Hippocampal formation (tissue), 2 donors: ENCODE results near the gene KNDC1.
"Not testable (repeated sequence)": the region's sequence is repeated elsewhere in the genome, so short reads cannot be mapped to it uniquely, and the experiment has no call there.

Experiments used
- DNase-seq, 2 donors: peaks; one replicate each; lab custom pipeline; 2025; lab: John Stamatoyannopoulos, UW

KNDC1 gene

DNA sequence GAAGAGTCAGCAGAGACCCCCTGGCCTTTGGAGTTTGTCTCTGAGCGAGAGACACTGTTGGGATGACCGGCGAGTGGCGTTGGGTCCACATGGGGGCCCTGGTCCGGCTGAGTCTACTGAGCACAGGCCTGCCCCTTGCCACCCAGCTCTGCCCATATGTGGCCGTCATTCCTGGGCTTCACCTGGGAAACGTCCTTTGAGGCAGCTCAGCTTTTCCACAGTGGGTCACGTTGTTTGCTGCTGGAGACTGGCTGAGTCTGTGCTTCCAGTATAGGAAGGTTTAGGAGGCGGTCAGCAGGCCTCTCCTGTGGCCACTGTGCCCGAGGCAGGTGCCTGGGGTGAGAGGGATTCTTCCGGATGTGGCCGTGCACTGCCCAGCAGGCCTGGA, 99.6 kb downstream of the KNDC1 start:
- DNase-seq = no peak

DNA sequence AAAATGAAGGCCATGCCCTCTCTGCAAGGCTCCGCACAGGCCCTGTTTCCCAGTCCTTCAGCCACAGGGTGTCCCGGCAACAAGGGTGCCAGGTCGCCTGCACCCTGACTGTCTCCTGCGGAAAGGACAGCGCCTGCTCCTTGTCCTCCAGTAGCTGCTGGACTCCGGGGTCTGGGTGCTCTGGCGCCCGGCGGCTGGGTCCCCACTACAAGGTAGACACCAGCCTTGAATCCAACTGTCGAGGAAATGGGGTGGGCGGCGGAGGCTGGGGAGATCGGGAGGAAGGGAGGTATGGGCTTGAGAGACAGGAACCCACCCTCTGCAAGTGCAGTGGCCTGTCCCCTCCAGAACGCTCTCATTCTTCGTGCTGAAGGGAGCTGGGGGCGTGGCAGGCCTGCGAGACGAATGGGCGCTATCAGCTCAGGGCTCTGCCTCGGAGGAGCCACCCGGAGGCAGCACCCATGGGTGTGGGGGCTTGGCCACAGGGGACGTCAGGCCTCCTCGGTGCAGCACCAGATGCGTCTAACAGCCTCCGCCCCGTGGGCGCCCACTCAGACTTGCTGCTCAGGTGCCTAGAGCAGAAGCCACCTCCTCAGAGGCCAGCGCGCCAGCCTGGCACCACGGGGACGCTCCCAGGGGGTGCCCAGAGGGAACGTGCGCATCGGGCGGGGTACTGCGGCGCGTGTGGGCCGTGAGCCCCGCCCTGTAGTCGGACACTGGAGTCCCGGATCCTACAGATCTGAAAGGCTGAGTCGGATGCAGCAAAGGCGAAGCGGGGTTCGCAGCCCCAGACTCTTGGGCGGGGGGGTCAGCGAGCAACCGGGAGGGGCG, 101.1 kb downstream of the KNDC1 start:
- DNase-seq = peak in 1 of 2 donors; percentile 41

DNA sequence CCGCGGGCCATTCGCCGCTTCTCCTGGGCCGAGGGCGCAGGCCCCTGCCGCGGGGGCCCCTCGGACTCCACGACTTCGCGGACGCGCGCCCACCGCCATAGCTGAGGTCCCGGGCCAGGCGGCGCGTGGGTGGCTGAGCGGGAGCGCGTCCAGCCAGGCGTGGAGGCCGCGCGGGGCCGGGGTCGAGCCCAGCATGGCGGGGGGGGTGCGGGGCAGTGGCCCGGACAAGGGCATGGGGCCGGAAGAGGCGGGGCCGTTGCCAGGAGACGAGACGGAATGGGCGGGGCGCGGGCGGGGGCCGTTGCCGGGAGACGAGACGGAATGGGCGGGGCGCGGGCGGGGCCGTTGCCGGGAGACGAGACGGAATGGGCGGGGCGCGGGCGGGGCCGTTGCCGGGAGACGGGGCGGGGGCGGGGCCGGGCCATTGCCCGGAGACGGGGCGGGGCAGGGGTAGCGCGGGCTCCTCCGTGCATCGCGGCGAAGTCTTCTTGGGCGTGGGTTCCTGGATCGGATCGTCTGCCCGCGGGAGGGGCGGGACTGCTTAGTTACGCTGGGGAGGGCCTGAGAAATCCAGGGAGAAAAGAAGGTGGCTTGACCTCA, 101.8 kb downstream of the KNDC1 start:
- peak; percentile 63 to 83 for DNase-seq

DNA sequence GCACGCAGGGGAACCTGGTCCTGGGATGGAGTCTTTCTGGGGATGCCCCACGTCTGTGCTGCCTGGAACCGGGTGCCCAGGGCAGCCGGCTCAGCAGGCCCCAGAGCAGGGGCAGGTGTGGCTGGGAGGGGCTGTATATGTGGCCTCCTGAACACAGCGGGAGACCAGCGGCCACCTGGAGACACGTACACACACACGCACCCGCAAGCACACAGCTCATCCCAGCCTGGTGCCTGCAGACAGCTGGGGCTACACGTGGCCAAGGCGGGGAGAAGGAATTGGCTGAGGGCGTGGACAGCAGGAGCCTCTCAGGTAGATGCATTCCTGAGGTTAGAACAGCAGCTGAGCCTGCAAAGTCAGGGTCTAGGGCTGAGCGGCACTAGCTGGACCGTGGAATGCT, 102.7 kb downstream of the KNDC1 start:
- no peak for DNase-seq

DNA sequence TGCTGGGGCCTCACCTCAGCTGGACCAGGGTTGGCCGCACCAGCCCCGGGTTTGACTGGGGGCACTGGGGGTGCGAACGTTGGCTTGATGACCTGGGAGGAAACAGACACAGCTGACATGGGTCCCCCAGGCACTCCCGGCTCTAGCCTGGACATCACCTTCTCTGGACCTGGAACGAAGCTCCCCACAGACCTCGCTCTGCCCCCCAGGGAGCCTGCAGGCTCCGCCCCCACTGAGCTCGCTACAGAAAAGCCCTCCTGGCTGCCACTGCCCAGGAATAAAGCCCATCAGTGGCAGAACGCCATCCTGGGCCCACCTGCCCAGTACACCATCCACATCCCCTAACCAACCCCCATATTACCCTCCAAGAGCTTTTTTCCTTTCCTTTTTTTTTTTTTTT, 103.7 kb downstream of the KNDC1 start:
- DNase-seq = no peak

DNA sequence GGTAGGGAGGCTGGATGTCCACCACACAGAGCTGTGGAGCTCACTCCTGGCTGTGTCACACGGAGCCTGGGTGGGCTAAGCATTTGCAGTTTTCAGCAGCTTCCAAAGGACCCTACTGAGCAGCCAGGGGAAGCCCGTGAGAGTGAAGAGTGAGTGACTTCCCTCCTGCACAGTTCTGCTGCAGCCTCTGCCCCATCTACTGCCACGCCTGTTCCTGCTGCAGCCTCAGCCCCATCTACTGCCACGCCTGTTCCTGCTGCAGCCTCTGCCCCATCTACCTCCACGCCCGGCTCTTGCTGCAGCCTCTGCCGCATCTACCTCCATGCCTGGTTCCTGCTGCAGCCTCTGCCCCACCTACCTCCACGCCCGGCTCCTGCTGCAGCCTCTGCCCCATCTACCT, 104.4 kb downstream of the KNDC1 start:
- no peak for DNase-seq

DNA sequence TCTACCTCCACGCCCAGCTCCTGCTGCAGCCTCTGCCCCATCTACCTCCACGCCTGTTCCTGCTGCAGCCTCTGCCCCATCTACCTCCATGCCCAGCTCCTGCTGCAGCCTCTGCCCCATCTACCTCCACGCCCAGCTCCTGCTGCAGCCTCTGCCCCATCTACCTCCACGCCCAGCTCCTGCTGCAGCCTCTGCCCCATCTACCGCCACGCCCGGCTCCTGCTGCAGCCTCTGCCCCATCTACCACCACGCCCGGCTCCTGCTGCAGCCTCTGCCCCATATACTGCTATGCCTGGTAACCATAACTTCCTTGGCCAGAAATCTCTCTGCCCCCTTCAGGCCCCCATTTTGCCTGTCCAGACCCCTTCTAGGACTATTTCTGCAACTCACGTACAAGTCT, 105.0 kb downstream of the KNDC1 start:
- DNase-seq = not testable (repeated sequence)

DNA sequence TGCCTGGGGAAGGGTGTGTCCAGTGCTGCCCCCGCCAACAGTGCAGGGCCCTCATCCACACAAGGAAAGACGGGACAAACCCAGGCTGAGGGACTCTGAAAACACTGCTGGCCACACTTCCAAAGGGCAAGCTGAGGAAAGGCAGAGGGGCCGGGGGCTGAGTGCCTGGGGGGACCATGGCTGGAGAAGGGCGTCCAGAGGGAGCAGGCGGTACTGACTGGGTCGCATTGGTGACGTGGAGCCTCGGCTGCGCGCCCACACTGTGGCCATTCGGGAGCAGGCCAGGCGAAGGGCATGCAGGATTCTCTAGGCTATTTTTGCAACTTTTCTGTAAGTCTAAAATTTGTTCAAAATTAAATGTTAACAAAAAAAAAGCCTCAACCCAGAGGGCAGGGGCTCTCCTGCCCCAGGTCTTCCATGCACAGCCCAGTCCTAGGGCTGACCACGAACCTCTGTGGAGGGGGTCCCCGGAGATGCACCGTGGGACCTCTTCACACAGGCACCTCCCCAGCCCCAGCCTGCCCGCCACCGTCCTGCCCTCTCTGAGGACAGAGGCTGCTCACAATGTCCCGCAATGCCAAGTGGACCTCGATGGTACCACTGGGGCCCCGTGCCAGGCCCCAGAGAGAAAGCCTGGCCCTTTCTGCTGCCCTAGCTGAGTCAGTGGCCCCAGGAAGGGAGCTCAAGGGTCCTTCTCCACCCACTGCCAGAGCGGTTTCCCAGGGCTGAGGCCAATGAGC, 106.2 kb downstream of the KNDC1 start:
- no peak for DNase-seq

DNA sequence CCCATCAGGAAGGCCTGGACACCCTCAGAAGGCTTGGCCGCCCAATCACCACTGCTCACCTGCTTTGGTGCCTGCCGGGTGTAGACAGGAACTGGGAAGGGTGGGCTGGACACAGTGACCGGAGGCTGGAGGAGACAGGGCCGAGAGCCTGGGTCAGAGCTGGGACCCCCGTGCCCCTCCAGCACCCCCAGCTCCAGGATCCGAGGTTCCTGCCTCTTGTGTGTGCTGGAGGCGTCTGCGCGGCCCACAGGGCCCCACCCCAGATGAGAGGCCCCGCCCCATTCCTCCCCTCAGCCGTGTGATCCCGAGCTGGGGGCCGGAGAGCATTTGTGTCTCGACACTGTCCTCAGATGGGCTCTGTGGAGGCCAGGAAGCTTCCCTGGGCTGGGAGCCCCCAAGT, 107.3 kb downstream of the KNDC1 start:
- DNase-seq = no peak

DNA sequence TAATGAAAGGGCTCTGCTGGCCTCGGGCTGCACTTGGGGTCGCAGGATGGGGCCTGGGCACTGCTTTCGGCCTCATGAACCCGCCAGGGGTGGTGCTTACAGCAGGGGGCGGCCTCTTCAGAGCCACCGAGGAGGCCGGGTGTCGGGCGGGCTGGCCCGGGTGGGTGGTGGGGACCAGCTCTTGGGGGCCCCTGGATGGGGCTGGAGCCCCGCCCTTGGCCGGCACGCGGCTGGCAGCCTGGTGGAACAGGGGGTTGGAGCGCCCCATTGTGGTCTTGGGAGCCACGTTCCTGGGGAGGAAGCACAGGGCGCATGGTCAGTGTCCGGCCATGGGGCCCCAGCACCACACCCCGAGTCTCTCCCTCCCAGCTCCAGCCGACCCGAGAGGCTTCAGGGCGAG, 107.8 kb downstream of the KNDC1 start:
- no peak for DNase-seq

DNA sequence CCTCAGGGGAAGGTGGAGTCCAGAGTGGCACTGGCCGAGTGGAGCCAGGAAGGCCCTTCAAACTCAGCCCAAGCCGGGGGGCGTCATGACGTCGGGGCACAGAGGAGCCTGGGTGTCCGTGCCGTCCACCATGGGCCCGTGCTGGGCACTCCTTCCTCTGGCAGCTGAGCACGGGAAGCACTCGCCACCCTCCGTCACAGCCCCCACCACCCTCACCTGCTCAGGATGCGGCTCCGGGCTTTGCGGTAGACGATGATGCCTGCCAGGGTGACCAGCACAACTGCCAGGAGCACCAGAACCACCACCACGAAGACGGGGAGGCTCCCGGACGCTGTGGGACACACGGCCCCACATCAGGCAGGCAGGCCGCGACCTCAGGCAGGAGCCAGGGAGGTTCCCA, 108.5 kb downstream of the KNDC1 start:
- no peak for DNase-seq

DNA sequence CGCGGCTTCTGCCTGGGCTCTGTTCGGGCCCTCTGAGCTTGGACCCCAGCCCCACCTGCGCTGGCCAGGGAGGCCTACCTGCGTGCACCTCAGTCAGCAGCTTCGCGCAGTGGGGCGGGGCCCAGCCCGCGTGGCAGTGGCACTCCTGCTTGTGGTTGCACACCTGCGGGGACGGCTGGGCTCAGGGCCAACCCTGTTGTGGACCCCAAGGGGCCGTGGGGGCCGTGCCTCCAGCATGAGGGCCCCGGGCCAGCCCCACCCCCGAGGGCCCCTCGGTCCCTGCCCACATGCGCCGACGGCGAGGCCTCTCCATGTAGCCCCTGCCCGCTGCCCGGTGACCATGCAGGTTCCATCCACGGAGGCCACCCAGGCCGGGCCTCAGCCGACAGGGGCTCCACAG, 109.3 kb downstream of the KNDC1 start:
- no peak for DNase-seq

DNA sequence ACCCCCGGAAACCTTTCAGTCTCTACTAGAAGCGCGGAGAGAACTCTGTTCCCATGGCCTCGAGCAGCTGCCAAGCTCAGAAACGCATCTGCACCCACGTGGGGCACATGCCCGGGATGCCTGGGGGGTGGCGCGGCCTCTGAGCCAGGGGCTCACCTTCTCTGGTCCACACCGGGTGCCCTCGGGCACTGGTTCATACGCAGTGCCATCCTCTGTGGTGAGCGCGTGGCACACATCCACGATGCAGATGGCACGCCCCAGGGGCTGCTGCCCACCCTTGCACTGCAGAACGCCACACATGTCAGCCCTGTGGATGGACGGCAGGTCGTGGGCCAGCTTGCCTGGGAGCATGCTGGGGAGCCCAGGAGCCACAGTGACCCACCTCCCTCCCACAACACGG, 110.2 kb downstream of the KNDC1 start:
- DNase-seq = no peak

DNA sequence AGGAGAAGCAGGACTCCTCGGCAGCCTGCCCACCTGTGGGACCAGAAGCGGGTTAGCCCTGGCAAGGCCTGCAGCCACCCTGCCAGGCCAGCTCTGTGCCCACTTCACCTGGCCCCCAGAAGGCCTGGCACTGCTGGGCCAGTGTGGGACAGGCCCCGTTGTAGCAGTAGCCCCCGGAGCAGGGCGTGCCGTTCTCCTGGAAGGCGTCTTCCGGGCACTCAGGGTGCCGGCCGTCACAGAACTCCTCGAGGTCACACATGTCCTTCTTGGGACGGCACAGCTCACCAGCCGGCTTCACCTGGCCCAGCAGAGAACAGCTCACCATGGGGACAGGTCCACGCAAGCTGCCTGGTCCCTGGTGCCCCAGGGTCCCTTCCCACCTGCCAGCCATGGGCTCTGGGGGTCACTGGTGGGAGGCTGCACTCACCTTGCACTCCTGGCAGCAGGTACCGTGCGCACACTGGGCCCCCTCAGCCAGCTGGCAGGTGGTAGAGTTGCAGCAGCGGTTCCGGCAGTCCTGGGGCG, 110.8 kb downstream of the KNDC1 start:
- DNase-seq = no peak

DNA sequence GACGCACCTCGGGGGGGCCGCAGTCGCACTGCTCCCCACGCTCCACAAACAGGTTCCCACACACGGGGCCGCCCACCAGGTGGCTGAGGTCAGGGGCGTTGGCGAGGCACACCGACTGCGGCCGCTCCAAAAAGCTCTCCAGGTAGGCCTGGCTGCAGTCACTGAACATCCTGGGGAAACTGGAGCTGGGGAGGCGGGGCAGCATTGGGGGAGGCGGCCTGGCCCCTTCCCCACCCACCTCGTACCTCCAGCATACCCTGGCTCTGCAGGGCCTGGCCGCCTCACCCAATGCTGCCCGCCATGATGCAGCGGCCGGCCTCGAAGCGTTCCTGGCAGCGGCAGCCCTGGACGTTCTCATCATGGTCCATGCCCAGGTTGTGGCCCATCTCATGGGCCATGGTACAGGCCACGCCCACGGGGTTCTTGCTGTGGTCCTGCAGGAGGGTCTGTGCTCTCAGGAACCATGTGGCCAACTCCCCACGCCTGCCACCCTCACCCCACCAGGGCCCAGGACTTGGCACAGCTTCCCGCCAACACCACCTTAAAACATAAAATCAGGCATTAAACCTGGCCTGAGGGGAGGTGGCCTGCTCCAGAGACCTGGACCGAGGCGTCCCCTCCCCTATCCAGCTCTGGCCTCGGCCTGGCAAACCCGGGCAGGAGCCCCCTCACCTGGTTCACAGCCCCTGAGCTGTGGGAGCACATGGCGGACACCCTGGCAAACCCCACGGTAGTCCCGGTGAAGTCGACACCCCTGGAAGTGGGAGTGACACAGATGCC, 111.7 kb downstream of the KNDC1 start:
- no peak for DNase-seq

DNA sequence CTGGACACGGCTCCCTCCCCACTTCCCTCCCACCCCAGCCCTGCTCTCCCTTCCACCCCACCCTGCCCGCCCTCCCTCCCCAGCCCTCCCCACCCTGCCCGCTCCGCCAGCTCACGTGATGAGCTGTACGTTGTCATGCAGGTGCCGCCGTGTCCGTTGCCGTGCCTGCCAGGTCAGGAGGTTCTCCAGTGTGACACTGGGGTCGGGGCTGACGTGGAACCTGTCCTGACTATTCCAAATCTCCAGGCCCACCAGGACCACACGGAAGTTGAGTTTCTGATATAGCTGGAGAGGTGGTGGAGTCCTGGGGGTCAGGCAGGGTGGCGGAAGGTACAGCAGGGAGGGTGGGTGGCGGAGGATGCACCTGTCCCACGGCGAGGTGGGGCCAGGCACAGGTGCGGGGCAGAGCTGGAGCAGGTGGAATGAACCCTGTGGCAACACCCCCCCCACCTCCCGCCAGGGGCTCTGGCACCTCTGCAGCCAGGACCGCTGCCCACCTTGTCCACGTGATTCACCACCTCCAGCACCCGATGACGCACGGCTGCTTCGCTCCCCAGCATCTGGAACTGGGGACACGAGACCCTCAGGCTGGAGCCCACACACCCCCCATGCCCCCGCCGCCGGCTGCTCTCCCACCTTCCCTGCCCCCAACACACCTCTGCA, 112.4 kb downstream of the KNDC1 start:
- DNase-seq = no peak

DNA sequence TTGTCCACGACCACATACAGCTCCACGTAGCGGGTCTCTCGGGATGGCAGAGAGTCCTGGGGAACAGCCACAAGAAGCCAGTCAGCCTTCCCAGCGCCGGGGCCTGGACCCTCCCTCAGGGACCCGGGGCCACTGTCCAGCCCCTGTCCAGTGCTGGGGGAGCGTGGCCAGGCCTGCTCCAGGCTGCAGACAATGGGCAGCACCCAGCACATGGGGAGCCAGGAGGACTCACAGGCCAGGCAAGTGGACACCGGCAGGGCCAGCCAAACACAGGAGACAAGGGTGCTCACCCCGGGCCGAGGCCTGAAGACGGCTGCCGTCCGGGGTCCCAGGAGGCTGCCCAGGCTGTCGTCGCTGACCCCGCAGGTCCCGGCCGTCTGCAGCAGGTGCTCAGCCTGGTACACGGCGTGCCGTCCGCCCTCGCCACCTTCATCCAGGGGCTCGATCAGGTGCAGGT, 113.0 kb downstream of the KNDC1 start:
- DNase-seq = no peak

DNA sequence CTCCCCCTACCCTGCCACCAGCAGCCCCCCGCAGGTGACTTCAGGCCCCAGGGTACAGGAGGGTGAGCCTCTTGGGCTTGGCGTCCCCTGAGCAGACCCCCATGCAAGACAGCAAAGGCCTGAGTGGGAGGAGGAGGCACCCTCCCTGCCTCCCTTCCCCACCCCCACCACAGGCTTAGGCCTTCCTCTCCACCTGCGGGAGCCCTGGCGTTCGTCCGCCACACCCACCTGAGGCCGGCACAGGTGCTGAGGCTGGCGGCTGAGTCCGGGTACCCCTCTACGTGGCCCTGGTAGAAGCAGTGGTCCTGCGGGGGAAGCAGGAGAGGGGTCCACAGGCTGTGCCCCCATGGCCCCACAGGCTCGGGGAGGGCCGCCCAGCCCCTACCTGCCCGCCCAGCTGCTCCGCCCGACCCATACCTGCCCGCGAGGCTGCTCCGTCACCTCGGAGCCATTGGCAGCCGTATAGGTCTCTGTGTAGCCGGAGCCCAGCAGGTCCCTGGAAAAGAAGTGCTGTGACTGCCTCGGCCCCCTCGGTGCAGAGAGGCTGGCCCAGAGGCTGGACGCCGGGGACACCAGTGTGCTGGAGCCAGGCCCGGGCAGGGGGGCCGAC, 113.6 kb downstream of the KNDC1 start:
- no peak for DNase-seq

DNA sequence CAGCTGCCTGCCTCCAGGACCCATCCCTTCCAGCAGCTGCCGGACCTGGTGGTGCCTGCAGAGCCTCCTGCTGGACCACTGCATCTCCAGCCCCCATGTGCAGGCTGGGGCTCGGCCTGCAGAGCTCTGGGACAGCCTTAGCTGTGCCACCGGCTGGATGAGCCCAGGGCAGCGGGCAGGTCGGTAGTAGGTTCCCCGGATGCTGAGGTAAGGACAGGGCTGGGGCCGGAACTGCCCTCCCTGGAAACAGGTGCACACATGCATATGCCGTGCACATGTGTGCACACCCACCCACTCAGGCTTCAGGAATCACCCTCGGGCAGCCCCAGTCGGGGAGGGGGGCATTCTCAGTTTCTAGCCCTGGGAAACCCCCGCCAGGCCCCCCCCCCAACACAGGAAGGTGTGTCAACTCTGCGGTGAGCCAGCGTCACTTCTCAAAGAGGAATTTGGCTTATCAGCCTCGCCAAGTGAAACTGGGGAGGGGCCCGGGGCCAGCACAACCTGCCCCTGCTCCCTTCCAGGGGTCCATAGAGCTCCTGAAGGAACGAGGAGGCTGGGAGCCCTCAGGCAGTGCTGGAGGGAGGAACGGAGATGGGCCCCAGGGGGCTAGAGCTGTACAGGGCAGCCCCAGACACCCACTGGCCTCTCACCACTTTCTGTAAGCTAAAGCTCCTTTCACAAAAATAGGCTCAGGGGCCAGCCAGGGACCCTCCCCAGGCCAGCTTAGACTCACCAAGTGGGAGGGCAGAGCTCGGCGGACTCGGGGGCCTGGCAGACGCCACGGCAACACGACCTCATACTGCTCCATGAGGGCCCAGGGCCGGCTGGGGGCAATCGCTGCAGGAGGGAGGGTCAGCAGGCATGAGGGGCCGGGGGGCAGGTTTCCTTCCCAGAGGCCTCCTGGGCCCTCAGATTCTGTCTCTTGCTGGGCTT, 115.0 kb downstream of the KNDC1 start:
- DNase-seq = no peak

DNA sequence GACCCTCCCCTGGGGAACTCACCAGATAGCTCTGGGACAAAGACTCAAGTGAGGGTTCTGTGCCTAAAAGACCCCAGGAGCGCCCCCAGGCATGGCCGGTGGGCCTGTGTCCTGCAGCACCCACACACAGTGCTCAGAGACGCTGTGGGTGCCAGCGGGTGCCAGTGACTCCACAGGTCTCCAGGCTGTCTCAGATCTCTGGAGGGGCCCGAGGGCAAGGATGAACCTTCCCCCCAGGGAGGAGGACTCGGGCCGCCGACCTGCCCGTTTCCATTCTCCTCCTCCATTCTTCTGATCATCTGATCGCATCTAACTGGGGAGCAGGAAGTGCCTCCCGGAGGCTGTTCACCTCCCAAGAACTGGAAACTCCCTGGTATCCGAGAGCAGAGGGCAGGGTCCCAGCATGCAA, 115.7 kb downstream of the KNDC1 start:
- no peak for DNase-seq
